Fibroblast of skin of back (primary cell): ENCODE data around the gene OTOP2.
"Not testable (repeated sequence)": the region's sequence is repeated elsewhere in the genome, so short reads cannot be mapped to it uniquely, and the experiment has no call there.

Experiments used
- DNase-seq: peaks from one replicate; pipeline ENCODE4 v3.0.0-alpha.2; 2013

The OTOP2 gene

DNA sequence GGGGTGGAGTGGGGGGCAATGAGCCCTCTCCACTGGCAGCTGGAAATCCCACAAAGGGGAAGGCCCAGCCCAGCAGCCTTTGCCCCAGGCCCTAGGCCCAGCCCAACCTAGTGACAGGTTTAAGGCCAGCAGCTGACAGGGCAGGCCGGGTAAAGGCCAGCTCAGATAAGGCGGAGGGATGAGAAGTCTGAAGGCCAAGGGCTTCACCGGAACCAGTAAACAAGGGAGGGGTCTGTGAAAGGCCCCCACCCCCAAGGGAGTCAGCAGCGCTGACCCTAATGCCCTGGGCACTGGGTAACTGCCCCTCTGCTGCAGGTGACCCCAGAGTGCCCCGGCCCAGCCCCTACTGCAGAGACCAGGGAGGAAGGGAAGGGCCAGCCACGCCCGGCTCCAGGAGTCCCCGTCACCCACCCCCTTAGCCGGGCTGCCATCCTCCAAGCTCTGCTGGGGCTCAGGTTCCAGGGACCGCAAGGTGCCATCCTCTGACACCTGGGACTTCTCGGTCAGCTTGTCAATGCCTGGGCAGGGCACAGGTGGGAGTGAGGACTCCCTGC is 29.1 kb downstream of the OTOP2 start:
- no peak for DNase-seq

DNA sequence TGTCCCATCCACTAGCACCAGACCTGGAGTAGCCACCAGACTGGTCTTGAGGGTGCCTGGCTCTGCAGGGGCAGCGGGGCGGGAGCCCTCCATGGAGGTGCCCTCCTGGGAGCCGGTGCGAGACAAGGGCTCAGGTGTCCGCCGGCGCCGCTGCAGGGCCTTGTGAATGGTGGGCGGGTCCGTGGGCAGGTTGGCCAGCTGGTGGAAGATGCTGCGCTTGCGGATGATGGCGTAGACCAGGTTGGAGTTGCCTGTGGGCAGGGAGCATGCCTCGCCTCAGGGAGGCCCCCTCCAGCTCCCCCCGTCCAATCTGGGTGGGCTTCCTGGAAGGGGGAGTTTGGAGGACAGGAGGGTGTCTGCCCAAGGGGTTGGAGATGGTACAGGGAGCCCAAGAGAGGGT is 30.0 kb downstream of the OTOP2 start:
- no peak for DNase-seq

DNA sequence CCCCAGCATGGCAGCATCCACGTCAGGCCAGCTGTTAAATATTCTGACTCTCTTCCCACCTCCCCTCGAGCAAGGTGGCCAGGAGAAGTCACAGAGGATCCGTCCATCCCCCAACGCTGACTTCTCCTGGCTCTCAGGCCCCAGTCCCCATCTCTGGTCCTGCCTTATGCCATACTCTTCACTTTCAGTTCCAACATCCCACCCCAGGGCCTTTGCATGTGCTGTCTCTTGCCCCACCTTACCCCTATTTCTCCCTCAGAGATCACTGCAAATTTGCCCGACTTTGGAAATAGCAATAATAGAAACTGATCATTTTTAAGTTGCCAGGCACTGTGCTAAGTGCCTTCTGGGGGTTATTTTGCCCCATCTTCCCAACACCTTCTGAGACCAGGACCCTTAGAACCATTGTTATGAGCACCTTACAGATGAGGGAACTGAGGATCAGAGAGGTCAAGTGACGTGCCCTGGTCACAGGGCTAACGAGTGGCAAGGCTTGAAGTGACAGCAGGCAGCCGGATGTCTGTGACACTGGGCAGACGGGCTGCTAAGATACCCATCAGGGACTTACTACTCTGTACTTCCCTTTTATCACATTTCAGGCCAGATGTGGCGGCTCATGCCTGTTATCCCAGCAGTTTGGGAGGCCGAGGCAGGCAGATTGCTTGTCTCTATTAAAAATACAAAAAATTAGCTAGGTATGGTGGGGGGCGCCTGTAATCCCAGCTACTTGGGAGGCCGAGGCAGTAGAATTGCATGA is 30.8 kb downstream of the OTOP2 start:
- DNase-seq, result no peak

DNA sequence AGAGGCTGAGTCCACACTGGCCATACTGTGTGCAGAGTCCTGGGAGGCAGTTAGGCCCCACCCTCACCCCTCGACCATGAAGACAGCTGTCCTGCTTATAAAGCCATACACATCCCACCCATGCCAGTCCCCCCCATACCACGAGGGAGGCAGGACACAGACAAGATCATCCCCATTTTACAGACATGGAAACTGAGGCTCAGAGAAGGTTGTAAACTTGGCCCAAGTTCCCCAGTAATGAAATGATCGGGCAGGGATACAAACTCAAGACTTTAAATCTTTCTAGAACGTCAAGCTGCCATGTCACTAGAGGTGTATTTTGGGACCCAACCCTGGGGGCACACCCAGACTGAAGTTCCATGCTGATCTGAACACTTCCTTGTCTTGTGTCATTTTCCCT is 32.0 kb downstream of the OTOP2 start:
- DNase-seq, result no peak

DNA sequence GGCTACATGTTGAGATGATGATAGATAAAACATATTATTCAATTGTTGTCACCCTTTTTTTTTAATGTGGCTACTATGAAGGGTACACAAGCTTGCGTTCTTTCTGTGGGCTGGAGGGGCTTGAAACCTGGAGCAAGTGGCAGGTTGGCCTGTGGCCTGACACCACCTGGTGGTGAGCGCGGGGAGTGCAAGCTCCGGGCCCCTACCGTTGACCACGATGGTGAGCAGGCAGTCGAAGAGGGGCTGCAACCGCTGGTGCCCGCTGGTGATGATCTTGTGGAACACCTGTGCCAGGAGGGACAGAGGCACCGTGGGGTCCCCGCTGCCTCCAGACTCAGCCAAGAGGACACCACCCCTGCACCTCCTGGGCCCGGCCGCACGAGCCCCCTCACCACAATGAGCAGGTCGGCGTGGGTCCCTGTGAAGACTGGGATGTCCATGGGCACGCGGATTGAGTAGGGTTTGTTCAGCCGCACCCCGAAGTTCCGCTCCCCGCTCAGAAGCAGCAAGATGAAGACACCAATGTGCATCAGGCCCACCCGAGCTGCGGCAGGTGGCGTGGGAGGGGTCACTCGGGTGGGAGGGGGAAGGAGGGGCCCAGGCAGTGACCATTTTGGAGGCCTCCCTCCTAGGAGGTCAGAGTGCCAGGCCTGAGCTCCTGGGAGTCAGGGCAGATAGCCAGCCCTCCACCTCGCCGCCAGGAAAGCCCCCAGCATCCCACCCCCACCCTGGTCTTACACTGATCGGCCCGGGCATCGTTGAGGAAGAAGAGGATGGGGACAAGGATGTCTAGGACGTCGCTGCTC is 34.1 kb downstream of the OTOP2 start:
- DNase-seq, result peak; percentile 41

DNA sequence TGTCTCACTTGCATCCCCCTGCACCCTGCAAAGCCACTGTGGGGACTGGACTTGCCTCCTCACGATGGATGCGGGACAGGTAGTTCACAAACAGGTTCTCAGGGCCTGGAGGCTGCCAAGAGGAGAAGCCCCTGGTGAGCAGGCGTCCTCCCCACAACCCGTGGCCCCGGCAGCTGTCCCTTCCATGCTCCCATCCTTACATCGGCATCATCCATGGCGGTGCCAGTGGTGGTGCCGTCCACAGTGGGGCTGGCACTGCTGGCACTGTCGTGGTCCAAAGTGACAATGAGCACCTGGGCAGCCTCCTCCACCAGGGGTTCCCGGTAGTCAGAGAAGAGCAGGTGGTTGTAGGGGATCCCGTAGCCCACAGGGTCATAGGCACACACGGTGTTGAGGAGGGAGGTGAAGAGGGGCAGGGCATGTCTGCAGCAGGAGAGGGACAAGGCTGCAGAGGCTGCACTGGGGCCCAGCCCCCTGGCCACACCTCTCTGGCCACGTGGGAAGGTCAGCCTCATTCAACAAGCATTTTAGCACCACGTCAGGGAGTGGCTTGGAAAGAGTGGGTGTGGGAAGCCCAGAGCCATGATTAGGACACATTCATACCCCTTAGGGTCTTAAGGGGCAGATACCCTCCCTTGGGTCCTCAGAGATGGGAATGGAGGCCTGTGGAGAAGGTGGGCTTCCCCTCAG is 35.9 kb downstream of the OTOP2 start:
- DNase-seq, result peak; percentile 19

DNA sequence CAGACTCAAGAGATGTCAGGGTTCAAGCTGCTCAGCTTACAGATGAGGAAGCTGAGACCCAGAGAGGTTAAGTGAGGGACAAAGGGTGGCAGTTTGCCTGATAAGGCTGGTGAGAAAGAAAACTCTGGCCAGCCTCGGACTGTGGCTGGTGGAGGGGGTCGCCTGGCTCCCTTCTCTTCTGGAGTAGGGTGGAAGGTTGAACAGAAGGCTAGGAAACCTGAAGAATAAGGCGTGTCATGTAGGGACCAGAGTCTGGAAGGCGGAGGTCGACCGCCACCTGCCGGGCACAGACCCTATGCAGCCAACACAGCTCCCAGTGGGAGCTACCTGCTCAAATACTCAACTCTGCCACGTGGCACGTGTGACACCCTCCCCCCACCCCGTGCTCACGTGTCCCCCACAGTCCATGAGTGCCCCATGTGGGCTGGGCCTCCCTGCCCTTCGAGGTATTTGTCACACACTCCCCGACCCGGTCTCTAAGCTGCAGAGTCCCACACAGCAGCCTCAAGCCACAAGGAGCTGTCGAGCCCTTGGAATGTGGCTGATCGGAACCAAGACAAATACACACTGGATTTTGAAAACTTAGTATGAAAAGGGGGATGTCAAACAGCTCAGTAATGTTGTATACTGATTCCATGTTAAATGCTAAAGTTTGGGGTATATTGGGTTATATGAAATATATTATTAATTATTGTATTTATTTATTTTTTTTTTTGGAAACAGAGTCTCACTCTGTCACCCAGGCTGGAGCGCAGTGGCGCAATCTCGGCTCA is 36.7 kb downstream of the OTOP2 start:
- DNase-seq, result peak; percentile 44

DNA sequence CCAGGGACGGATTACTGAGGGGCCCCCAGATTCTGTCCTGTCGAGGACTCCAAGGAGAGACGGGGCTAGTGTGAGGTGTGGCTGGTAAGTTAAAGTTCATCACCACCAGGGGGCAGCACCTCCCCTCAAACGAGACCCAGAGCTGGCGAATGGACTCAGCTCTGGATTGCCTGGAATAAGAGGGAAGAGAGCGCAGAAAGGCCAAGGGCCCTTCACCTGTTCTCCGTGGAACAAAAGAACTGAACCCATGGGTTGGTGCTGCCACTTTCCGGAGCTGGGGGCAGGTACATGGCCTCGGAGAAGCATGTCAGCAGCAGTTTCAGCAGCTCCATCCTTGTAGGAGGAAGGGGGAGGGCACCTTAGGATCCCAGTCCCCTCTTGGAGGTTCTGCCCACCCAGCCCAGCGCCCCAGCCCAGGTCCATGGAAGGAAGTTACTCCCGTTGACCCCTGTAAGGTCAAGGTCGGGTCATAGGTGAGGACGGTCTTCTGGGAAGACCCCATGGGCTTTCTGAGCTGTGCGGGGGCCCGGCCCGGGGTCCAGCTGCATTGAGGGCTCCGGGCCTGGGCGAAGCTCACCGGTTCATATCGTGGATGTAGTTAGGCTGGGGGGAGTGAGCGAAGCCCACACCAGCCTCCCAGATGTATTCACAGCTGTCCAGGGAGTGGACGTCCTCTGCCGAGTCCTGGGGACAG is 37.7 kb downstream of the OTOP2 start:
- peak; percentile 80 for DNase-seq

DNA sequence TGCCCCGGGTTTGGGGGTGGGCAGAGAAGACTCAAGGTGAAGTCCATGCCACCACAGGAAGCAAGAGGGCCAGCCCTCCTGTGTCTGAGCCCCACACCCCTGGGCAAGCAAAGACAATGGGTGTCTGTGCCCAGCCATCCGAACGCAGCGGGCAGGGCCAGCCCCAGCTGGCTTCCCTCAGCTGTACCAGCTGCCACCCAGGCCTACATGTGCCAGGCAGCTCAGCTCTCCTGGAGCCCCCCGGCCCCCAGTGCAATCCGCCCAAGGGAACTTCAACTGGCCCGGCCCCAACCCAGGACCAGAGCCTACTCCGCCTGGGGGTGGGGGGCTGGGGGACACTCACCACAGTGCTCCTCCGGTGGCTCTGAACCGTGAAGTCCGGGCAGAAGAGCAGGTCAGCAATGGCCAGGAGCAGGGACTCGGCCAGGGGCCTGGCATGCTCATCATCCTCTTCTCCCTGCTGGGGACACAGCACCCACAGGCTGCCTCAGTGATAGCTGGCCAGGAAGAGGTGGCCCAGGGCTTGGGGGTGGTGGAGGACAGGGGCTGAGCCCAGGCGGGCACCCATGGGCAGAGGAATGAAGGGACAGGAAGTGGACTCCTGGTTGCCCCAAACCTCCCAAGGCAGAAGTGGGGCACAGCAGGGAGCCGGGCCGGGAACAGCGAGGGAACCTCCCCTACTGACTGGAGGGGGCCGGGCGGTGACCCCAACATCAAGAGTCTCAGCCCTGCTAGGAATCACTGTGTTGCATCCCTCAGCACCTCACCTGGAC is 38.7 kb downstream of the OTOP2 start:
- no peak for DNase-seq

DNA sequence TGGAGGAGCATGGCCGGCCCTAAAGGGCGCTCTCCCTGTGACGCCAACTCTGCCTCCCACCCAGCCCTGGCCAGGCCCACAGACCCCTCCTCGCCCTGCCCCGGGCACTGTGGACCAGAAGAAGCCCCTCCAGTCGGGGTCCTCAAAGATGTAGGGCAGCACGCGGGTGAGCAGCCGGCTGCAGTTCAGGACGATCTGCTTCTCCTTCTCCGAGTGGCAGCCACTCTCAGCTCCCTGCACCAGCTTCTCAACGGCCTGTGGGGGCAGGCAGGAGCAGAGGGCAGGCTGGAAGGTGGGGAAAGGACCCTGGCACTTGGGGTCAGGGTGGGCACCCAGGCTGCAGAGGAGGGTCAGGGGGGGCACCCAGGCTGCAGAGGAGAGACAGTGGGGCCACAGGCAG is 39.6 kb downstream of the OTOP2 start:
- DNase-seq, result no peak

DNA sequence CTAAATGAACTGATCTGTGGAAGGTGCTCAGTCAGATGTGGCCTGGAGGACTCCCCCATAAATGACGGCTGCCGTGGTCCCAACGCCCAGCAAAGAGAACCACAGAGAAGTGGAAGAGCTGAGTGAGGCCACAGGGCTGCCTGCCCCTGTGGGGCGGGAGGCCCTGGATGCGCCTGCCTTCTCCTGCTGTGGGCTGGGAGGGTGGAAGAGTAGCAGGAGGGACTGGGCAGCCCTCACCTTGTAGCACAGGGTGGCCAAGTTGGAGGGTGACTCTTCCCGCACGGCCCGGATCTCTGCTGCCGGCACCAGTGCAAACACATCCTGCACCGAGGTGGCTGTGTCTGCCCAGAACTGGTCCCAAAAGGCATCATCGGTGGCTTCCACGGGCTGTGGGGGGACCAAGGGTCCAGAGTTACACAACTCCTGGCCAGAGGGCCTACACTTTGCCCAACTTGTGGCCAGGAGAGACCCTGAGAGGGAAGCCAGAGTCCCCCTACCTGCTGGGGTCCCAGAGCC is 40.2 kb downstream of the OTOP2 start:
- DNase-seq, result no peak

DNA sequence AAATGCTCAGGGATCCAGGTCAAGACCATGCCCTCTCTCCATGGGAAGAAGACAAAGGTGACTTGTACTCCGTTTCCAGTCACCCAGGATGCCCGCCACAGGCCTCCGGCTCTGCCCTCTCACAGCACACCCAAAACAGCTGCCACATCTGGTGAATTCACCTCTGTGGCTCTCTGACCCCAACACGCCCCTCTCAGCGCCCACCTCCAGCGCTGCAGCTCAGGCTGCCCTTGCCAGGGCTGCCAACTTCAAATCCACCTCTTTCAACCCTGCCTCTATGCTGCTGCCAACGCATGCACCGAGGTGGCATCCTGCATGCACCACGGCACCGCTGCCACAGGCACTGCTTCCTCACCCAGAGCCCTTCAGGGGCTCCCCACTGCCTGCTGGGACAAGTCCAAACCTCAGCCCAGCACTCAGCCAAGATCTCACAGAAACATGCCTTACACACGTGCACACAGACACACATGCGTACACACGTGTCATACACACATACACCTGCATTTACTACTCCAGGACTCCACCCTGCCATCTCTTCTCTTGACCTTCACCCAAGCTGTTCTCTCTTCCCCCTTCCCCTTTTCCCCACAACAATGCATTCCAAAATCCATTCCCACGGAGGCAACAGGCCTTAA is 41.0 kb downstream of the OTOP2 start:
- no peak for DNase-seq

DNA sequence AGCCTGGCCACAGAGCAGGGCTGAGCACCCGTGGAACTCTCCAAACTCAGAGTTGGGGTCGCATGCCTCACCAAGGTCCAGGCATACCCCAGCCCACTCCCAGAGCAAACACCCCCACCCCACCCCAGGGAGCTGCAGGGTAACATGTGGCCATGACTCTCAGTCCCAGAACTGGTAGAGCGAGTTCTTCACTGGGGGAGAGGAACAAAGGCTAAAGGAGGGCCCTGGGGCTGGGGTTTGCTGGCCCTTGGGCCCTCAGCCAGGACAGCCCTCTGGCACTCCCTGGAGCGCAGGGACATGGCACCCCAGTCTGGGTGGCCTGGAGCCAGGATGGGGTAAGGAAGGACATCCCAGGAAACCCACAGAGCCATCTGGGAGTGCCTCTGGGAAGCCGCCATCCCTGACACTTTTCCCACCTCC is 44.3 kb downstream of the OTOP2 start:
- no peak for DNase-seq

DNA sequence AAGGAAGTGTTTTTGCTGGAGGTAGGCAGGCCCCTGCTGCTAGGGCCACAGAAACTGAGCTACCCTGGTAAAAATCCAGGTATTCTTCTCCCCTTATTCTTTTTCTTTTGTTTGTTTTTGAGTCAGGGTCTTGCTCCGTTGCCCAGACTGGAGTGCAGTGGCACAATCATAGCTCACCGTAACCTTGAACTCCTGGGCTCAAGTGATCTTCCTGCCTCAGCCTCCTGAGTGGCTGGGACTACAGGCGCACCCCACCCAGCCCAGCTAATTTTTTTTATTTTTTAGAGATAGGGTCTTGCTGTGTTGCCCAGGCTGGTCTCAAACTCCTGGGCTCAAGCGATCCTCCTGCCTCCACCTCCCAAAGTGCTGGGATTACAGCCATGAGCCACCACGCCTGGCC is 45.4 kb downstream of the OTOP2 start:
- not testable (repeated sequence) for DNase-seq

DNA sequence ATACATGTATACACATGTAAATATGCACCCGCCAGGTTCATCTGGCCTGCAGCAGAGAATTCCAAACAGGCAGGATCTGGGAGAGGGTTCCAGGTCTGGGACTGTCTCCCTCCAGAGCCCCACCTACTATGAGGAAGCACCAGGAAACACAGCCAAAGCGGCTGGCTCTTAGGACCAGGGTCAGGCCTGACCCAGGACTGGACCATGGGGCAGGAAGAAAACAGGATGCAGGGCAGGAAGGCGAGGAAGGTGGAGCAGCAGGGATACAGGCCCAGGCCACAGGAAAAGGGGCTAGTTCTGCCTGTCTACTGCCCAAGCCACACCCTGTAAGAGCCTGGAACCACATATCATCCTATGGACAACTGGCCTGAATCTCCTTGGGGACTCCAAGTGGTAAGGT is 46.3 kb downstream of the OTOP2 start:
- no peak for DNase-seq

DNA sequence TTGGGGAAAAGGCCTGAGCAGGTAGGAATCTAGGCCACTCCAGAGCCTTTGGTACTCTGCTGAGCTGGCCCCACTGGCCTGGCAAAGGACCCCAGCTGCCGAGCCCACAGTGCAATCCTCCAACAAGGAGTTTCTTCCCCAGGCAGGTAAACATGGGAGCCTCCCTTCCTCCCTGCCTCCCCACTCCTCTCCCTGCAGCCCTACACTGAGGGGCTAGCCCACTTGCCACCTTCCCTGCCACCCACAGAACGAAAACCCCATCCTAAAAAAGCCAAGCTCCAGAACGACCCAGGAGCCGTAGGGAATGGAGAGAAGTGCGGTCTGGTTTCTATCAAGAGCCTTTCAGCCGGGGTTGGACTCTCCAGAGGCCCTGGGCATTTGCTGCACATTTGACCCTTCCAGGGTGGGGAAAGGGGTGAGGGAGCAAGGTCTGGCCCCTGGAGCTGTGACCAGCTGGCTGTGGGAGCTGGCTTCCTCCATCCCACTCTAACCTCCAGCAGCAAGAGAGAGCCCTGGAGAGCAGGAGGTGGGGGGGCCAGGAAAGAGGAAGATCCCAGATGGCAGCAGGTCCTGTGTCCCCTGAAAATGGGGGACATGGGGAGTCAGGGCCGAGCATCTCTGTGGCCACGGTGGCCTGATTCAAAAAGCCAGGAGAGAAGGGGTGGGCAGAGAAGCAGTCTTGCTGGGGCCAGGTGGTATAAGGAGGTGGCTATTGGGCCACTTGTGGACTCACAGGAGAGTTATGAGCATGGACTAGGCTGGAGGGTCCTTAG is 47.2 kb downstream of the OTOP2 start:
- DNase-seq, result no peak

DNA sequence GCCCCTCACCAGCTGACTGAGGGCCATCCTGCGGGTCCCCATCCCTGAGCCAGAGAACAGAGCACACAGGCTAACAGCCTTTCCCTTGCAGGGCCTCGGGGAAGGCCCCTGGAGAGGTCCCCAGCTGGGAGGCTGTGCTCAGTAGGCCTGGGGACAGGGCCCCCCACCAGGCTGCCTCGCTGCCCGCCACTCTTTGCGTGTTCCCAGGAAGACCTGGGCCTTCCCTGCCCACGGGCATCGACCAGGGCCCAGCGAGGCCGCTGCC is 47.7 kb downstream of the OTOP2 start:
- DNase-seq, result no peak

DNA sequence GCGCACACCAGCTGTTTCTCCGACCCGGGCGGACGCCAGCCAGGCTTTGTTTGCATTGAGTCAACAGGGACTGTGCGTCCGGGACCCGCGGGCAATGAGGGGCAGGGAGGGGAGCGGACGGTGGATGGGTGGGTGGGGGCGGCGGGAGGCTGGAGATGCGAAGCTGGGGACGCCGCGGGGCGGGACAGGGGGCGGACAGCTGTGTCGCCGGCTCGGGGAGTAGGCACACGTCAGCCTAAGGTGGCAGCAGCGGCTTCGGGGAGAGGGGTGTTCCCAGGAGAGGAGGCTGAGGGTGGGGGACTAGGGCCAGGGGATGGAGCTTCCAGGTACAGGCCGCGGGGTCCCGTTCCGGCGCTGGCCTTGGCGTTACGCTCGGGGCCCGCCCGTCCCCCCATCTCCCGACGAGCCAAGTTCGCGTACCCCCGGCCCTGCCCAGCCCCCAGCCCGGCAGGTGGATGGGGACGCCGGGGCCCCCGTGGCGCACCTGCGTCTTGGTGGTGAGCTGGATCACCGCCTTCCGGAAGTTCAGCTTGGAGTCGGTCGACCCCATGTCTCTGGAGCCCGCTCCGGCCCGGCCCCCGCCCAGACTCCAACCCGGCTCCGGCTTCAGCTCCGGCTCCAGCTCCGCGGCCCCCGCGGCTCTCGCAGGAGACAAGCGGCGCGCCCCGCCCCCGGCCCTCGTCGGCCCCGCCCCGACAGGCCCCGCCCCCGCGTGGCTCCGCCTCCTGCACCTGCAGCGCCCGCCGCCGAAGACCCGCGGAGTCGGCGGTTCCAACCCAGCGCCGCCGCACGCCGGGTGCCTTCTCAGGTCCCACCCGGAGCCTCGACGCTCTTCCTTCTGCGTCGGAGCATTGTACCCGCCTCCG is 48.3 kb downstream of the OTOP2 start, which contains the start of gene HID1:
HID1 (minus strand) TSS at position 653 of the 866 bp plus-strand sequence; CDS start at position 550, 103 bp downstream.
- DNase-seq, result peak; percentile 9

DNA sequence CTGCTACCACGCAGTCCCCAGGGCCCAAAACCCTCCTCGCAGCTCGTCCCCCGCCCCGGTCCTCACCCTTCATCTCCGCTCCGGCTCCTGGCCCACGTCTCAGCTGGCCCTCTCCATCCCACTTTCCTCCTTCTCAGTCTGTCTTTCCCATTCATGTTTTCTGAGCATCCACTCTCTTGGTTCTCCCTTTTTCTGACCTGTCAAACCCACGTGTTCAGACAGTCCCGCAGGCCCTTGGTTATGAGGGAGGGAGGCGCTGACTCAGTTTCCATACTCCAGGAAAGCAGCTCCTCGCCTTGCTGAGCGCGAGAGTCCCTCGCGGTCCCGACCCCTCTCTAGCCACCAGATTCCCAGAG is 48.9 kb downstream of the OTOP2 start:
- DNase-seq, result no peak
